Immature natural killer cell (primary cell): ENCODE data around the gene DNAJC13. TPM values are rescaled to one million over a fixed set of nuclear protein-coding genes. Genes with fewer than 3 reads are reported as not detected.
"Not testable (repeated sequence)": the region's sequence is repeated elsewhere in the genome, so short reads cannot be mapped to it uniquely, and the experiment has no call there.

ENCODE experiments used
- DNase-seq, 3 donors: peaks; one replicate each; pipeline ENCODE4 v3.0.0; 2022; ENCODE audit warnings: mixed read lengths in 1 of 3
- H3K27ac Mint-ChIP-seq, 6 donors: one replicate each; pipeline ENCODE4 v1.8.0; 2020; ENCODE audit warnings: mixed read lengths in 6 of 6, mild to moderate bottlenecking in 5 of 6, inconsistent platforms in 4 of 6, moderate library complexity in 3 of 6
- H3K27me3 Mint-ChIP-seq, 3 donors: one replicate each; pipeline ENCODE4 v1.8.0; 2020 to 2021; ENCODE audit warnings: low read depth in 3 of 3, mild to moderate bottlenecking in 3 of 3, mixed read lengths in 3 of 3, moderate library complexity in 3 of 3, inconsistent platforms in 1 of 3
- H3K36me3 Mint-ChIP-seq, 3 donors: one replicate each; pipeline ENCODE4 v1.8.0; 2020; ENCODE audit warnings: mixed read lengths in 3 of 3, inconsistent platforms in 2 of 3, mild to moderate bottlenecking in 2 of 3
- H3K4me1 Mint-ChIP-seq, 2 donors: one replicate each; pipeline ENCODE4 v1.8.0; 2020; ENCODE audit warnings: inconsistent platforms in 2 of 2, mild to moderate bottlenecking in 2 of 2, mixed read lengths in 2 of 2, moderate library complexity in 1 of 2
- H3K4me3 Mint-ChIP-seq, 5 donors: one replicate each; pipeline ENCODE4 v1.8.0; 2020; ENCODE audit warnings: mild to moderate bottlenecking in 5 of 5, mixed read lengths in 5 of 5, inconsistent platforms in 3 of 5, moderate library complexity in 3 of 5
- H3K9me3 Mint-ChIP-seq, 6 donors: one replicate each; pipeline ENCODE4 v1.8.0; 2020; ENCODE audit warnings: mild to moderate bottlenecking in 6 of 6, mixed read lengths in 6 of 6, inconsistent platforms in 4 of 6, moderate library complexity in 3 of 6
- polyA plus RNA-seq, 3 donors: library from polyadenylated mRNA; unstranded; fragments of 300-500 nt; fragmentation: Illumina TruSeq; gene quantifications; one replicate each; pipeline ENCODE4 v1.2.3, GENCODE V29; 2021

DNAJC13 gene
- polyA plus RNA-seq, 3 donors from 2014 or later: 3.8 to 11.9 (median 5.1) TPM

DNA sequence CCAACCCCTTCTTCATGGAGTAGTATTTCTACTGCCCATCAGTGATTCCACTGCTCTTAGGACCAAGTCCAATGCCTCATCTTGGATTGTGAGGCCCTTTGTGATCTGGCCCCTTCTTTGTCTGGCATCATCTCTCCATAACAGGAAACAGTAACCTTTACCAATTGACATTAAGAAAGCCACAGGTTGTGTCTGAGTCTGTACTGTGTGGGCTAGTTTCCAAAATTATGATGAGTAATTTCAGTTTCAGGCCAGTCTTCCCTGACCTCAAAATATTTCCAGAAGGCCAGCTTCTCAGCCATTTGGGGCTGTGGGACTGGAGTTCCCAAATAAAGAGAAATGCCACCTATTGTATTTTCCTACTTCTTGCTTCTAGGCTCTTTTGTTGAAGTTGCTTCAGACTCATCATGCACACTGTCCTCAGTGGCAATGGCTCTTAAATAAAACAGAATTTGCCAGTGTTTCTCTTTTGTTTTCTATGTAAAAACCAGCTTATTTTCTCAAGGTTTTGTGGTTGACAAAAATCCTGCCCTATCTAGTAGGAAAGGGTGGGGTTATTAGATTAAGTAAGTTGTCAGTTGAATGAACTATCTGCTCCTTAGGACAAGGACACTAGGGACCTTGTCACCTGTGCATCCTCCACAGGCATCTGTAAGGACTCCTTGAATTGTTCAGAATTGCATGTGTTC is 132.7 kb downstream of the DNAJC13 start:
- Mint-ChIP-seq H3K27me3 (peaks cover 0 to 2% (median 0%) of the 10 kb centered on the region in 3 donors), H3K4me3 (no peak overlapping the region), H3K27ac (peak overlapping the region in 2 of 6 donors; percentile 0 to 41), H3K4me1 (peaks cover 14% of the 10 kb centered on the region in 2 donors), H3K9me3 (no peaks in the 10 kb centered on the region), H3K36me3 (peaks cover 0 to 9% (median 0%) of the 10 kb centered on the region in 3 donors)
- no peak for DNase-seq

DNA sequence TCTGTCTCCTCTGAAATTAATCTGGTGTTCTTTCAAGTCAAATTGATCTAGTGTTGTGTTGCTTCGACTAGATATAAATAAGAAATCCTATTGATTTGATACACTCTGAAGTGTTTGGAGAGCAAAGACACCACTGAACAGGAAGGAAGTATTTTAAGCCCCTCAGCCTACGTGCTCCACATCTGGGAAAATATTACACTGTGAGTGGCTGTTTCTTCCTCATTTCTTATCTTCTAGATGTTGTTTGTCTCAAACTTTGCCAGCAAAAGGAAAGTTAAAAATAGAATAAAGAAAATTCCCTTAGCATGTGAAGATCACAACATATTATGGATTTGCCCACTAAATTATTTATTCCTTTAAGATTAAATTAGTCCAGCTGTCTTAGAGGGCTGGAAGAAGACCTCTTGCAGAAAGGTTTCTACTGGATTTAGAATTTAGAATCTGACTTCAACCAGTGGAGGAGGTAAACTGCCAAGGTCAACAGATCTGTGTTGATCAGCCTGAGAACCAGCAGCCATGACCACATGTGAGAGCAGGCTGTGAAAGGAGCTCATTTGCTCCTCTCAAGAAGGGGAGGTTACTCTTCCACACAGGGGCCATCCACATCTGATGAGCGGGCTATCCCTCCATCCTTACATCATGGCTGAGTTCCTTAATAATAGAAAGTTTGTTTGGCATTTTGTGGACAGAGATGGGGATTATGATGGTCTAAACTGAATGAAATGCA is 133.4 kb downstream of the DNAJC13 start:
- Mint-ChIP-seq H3K27me3 (peaks cover 0 to 2% (median 0%) of the 10 kb centered on the region in 3 donors), H3K4me3 (no peak overlapping the region), H3K9me3 (no peaks in the 10 kb centered on the region), H3K36me3 (peaks cover 0 to 5% (median 2%) of the 10 kb centered on the region in 3 donors), H3K27ac (peak overlapping the region in 1 of 6 donors; percentile 41), H3K4me1 (peaks cover 14% of the 10 kb centered on the region in 2 donors)
- no peak for DNase-seq

DNA sequence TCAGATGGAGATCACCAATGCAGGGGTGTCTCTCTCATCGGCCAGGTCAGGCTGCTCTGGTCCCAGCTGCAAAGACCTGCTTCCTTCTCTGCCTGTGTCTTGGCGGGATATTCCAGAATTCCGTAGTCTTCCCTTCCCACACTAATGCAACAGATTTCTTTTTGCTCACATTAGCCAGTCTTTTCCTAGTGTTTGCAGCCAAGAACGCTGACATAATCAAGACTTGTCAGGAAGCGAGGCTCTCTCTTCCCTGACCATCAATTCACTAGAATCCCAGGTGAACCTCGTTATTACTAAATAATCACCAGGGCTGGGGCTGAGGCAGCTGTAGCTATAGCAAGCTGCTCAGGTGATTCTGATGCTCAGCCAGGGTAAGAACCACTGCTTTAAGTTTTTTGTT is 136.5 kb downstream of the DNAJC13 start:
- H3K4me1 Mint-ChIP-seq: peaks cover 14% of the 10 kb centered on the region in 2 donors
- DNase-seq: no peak
- H3K4me3 Mint-ChIP-seq: no peak overlapping the region
- H3K27me3 Mint-ChIP-seq: peaks cover 0 to 3% (median 0%) of the 10 kb centered on the region in 3 donors
- H3K36me3 Mint-ChIP-seq: peaks cover 2 to 16% (median 11%) of the 10 kb centered on the region in 3 donors
- no peak overlapping the region for H3K27ac Mint-ChIP-seq
- no peaks in the 10 kb centered on the region for H3K9me3 Mint-ChIP-seq

DNA sequence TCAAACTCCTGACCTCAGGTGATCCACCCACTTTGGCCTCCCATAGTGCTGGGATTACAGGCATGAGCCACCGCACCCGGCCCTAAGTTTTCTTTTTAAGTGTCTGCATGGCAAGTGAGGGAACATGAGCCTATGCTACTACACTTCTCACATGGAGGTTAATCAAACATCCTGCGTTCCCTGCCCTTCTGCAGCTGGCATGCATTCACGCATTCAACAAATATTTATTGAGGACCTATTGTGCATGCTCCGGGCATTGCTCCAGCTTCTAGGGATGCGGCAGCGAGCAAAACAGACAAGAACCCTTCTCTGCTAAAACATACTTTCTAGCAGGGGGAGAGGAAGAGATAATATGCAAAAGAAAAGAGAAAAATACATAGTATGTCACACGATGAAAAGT is 137.1 kb downstream of the DNAJC13 start:
- Mint-ChIP-seq H3K4me1 (peaks cover 11 to 14% of the 10 kb centered on the region in 2 donors), H3K27ac (no peak overlapping the region), H3K4me3 (no peak overlapping the region), H3K27me3 (peaks cover 0 to 2% (median 0%) of the 10 kb centered on the region in 3 donors), H3K36me3 (peaks cover 3 to 16% (median 13%) of the 10 kb centered on the region in 3 donors), H3K9me3 (no peaks in the 10 kb centered on the region)
- DNase-seq: no peak

DNA sequence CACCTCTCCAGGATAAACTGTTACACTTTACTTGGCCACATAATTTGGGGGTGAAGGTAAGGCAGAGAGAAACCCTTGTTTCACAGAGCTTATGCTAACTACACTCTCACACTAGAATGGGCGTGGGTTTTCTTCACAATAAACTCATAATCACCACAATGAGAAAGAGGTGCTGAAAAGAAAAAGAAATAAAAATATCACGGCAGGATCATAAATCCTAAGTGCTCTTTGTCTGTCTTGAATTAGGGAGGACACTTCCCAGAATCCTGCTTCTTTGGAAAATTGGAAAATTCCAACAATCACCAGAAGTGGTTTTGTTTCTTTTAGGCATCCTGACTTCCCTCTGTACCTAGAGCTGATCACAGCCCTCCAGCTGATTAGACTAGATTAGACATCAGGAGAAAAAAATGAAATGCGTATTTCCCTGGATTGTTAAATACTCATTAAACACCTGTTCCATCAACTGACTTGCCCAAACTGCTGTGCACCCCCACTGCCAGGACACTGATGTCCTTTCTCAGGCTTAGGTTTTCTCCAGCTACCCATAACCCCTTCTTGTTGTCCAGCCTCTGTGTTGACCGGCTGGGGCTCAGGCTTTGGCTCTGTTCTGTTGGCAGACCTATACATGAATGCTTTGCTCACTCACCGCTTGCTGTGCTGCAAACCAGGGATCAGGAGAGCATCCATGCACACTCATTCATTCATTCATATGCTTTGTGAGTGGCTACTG is 138.2 kb downstream of the DNAJC13 start:
- no peak for DNase-seq
- H3K4me3 Mint-ChIP-seq: no peak overlapping the region
- no peaks in the 10 kb centered on the region for H3K9me3 Mint-ChIP-seq
- H3K27me3 Mint-ChIP-seq: peaks cover 0 to 2% (median 0%) of the 10 kb centered on the region in 3 donors
- peaks cover 3 to 21% (median 13%) of the 10 kb centered on the region in 3 donors for H3K36me3 Mint-ChIP-seq
- H3K4me1 Mint-ChIP-seq: peaks cover 3% of the 10 kb centered on the region in 2 donors
- H3K27ac Mint-ChIP-seq: no peak overlapping the region

DNA sequence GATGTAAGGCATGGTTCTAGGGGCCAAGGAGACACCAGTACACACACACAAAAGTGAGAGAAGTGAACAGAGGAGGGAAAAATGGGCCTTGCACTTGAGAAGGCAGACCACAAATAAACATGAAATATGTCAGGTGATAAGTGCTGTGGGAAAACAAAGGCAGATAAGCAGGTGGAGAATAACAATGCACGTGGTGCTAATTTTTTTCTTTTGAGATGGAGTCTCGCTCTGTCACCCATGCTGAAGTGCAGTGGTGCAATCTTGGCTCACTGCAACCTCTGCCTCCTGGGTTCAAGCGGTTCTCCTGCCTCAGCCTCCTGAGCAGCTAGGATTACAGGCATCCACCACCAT is 138.7 kb downstream of the DNAJC13 start:
- not testable (repeated sequence) for H3K27ac Mint-ChIP-seq, H3K9me3 Mint-ChIP-seq, DNase-seq, H3K4me3 Mint-ChIP-seq, H3K27me3 Mint-ChIP-seq, H3K4me1 Mint-ChIP-seq
- H3K36me3 Mint-ChIP-seq: peaks cover 3 to 21% (median 13%) of the 10 kb centered on the region in 3 donors

DNA sequence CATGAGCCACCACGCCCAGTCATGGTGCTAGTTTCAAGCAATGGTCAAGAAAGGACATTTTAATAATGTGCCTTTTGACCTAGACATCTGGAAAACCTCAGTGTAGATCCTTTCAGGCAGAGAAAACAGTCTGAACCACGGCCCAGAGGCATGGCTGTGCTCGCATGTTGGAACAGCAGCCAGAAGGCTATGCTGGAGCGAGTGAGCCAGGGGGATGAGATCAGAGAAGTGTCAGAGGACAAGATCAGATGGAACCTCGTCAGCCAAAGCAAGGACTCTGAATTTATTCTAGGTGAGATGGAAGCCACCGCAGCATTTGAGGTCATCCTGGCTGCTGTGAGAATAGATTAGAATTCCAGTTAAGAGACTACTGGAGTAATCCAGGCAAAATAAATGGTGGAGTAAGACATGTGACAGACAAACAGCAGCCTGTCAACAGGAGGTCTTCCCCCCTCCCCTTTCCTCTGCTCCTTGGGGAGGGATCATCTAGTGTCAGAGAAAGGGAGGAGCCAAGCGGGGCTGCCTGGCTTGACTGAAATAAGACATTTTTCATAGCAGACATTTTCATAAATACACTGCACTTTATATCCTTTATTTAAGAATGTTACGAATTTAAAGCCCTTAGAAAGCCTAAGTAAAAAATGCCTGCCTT is 139.3 kb downstream of the DNAJC13 start:
- H3K4me3 Mint-ChIP-seq: no peak overlapping the region
- no peaks in the 10 kb centered on the region for H3K9me3 Mint-ChIP-seq
- H3K27ac Mint-ChIP-seq: no peak overlapping the region

DNA sequence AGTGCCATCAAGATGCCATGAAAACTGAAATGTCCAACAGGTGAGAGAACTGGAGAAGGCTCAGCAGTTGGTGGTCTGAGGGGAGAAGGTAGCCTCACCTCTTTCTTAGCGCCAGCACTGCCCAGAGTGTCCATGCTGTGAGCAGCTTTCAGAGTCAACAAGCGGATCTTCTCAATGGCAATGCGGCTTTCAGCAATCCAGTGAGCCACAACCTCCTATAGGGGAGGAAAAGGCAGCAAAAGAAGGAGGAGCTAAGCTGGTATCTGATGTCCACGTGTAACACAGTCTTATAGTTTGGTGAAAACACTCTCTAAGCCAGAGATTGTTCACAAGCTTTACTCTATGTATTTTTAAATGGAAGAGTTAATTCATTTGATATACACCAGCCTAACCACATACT is 143.7 kb downstream of the DNAJC13 start:
- no peaks in the 10 kb centered on the region for H3K9me3 Mint-ChIP-seq
- H3K27me3 Mint-ChIP-seq: peaks cover 0 to 2% (median 0%) of the 10 kb centered on the region in 3 donors
- no peaks in the 10 kb centered on the region for H3K4me1 Mint-ChIP-seq
- no peak overlapping the region for H3K27ac Mint-ChIP-seq
- H3K4me3 Mint-ChIP-seq: no peak overlapping the region
- H3K36me3 Mint-ChIP-seq: peaks cover 18 to 35% (median 27%) of the 10 kb centered on the region in 3 donors
- DNase-seq: no peak

More for the DNA sequence above, 139.3 kb downstream of the DNAJC13 start:
- Mint-ChIP-seq H3K36me3 (peaks cover 3 to 21% (median 16%) of the 10 kb centered on the region in 3 donors), H3K27me3 (peaks cover 0 to 2% (median 0%) of the 10 kb centered on the region in 3 donors), H3K4me1 (no peaks in the 10 kb centered on the region)
- no peak for DNase-seq

DNA sequence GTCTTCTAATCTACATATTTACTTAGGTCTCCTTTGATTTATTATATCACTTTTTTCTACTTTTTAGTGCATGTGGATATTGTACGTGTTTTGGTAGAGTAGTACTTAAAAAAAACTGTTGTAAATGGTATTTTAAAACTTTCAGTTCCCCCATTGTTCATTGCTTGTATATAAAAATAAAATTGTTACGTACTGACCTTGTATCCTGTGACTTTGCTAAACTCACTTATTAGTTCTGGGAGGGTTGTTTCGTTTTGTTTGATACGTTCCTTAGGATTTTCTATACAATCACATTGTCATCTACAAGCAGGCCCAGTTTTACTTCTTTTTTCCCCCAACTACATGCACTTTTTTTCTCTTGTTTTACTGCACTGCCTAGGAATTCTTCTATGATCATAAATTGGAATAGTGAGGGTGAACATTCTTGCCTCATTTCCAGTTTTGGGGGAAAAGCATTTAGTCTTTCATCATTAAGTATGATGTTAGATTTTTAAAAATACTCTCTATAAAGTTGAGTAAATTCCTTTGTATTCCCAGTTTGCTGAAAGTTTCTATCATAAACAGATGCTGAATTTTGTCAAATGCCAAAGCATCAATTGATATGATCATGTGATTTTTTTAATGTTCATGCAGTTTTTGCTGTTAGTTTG is 146.2 kb downstream of the DNAJC13 start:
- Mint-ChIP-seq H3K4me1 (no peaks in the 10 kb centered on the region), H3K27ac (no peak overlapping the region), H3K4me3 (no peak overlapping the region), H3K9me3 (no peaks in the 10 kb centered on the region), H3K27me3 (no peaks in the 10 kb centered on the region), H3K36me3 (peaks cover 17 to 30% (median 18%) of the 10 kb centered on the region in 3 donors)
- no peak for DNase-seq

DNA sequence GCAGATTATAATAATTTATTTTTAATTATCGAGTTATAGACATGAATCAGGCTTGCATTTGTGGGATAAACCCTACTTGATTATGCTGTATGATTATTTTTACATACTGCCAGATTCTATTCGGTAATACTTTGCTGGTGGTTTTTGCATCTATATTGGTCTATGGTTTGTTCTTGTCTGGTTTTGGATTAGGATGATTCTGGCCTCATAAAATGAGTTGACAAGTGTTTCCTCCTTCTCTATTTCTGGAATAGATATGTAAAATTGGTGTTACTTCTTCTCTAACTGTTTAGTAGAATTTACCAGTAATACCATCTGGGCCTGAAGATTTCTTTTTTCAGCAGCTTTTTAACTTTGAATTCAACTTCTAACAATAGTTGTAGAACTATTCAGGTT is 146.8 kb downstream of the DNAJC13 start:
- DNase-seq: no peak
- Mint-ChIP-seq H3K27me3 (no peaks in the 10 kb centered on the region), H3K27ac (no peak overlapping the region), H3K36me3 (peaks cover 15 to 26% (median 17%) of the 10 kb centered on the region in 3 donors), H3K4me1 (no peaks in the 10 kb centered on the region), H3K4me3 (no peak overlapping the region), H3K9me3 (no peaks in the 10 kb centered on the region)

DNA sequence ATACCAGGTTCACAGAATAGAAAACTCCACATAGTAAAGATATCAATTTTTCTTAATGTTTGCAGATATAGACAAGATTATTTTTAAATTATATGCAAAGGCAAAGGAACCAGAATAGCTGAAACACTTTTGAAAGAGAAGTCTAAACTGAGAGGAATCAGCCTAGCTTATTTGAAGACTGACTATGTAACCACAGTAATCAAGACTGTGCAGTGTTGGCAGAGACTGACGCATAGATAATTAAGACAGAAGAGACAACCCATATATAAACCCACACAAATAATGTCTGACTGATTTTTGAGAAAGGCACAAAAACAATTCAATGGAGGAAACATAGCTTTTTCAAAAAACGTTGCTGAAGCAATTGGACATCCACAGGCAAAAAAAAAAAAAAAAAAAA is 151.1 kb downstream of the DNAJC13 start:
- no peak for DNase-seq
- no peaks in the 10 kb centered on the region for H3K9me3 Mint-ChIP-seq
- no peaks in the 10 kb centered on the region for H3K4me1 Mint-ChIP-seq
- H3K27ac Mint-ChIP-seq: no peak overlapping the region
- peaks cover 15 to 30% (median 24%) of the 10 kb centered on the region in 3 donors for H3K36me3 Mint-ChIP-seq
- no peak overlapping the region for H3K4me3 Mint-ChIP-seq
- H3K27me3 Mint-ChIP-seq: no peaks in the 10 kb centered on the region

DNA sequence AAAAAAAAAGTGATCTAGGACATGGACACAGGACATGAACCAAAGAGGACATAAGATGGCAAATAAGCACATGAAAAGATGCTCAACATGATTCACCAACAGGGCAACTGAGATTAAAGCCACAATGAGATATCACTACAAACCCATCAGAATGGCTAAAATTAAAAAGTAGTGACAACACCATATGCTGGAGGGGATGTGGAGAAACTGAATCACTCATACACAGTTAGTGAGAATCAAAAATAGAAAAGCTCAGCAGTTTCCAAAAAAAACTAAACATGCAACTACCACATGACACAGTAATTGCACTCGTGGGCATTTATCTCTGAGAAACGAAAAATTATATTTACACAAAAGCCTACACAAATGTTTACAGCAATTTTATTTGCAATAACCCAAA is 151.9 kb downstream of the DNAJC13 start:
- Mint-ChIP-seq H3K36me3 (peaks cover 14 to 33% (median 28%) of the 10 kb centered on the region in 3 donors), H3K27ac (no peak overlapping the region), H3K27me3 (no peaks in the 10 kb centered on the region), H3K4me3 (no peak overlapping the region), H3K9me3 (no peaks in the 10 kb centered on the region), H3K4me1 (no peaks in the 10 kb centered on the region)
- no peak for DNase-seq

DNA sequence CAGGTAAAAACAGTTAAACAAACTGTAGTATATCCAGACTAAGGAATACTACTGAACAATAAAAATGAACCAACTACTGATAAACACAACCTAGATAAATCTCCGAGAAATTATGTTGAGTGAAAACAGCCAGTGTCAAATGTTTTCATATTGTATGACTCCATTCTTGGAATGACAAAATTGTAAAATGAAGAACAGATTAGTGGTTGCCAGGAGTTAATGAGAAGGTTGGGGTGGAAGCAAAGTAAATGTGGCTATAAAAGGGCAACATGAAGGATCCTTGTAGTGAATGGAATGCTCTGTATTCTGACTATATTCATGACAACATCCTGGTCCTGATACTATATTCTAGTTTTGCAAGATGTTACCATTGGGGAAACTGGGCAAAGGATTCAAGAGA is 152.3 kb downstream of the DNAJC13 start:
- H3K27ac Mint-ChIP-seq: no peak overlapping the region
- no peaks in the 10 kb centered on the region for H3K9me3 Mint-ChIP-seq
- H3K4me1 Mint-ChIP-seq: no peaks in the 10 kb centered on the region
- no peak overlapping the region for H3K4me3 Mint-ChIP-seq
- no peak for DNase-seq
- no peaks in the 10 kb centered on the region for H3K27me3 Mint-ChIP-seq
- peaks cover 9 to 34% (median 26%) of the 10 kb centered on the region in 3 donors for H3K36me3 Mint-ChIP-seq
